SK-N-MC (cell line): ENCODE data around the gene ANTXR2.

ENCODE experiments used
- EZH2 ChIP-seq: fragments of 200-600 bp; sonication (generic); IDR thresholded peaks from one replicate; pipeline ENCODE4 v1.6.1; 2017; ENCODE audit warnings: antibody characterized with exemption
- FOXP2 ChIP-seq: optimal IDR thresholded peaks from 2 replicates; pipeline ENCODE3; 2011; ENCODE audit warnings: mild to moderate bottlenecking, moderate library complexity; ENCODE audit not compliant: insufficient read depth; ENCODE audit errors: extremely low read length, control extremely low read depth
- POLR2AphosphoS5 ChIP-seq: IDR thresholded peaks from 2 replicates; pipeline ENCODE4 v1.6.1; 2012; ENCODE audit warnings: mild to moderate bottlenecking, low read depth, low read length, borderline replicate concordance

GRCh38 chr4:79863333-79863732 is 209.7 kb downstream of the ANTXR2 start:
- no peak for TF ChIP-seq POLR2AphosphoS5
- no peak for TF ChIP-seq EZH2
- TF ChIP-seq FOXP2 = no peak
